AML-193 (cell line): ENCODE measurements around the gene ACAN.

Source experiments
- DNase-seq, 2 experiments: peaks; one replicate each; lab custom pipeline; 2025; lab: John Stamatoyannopoulos, UW

Gene ACAN

DNA sequence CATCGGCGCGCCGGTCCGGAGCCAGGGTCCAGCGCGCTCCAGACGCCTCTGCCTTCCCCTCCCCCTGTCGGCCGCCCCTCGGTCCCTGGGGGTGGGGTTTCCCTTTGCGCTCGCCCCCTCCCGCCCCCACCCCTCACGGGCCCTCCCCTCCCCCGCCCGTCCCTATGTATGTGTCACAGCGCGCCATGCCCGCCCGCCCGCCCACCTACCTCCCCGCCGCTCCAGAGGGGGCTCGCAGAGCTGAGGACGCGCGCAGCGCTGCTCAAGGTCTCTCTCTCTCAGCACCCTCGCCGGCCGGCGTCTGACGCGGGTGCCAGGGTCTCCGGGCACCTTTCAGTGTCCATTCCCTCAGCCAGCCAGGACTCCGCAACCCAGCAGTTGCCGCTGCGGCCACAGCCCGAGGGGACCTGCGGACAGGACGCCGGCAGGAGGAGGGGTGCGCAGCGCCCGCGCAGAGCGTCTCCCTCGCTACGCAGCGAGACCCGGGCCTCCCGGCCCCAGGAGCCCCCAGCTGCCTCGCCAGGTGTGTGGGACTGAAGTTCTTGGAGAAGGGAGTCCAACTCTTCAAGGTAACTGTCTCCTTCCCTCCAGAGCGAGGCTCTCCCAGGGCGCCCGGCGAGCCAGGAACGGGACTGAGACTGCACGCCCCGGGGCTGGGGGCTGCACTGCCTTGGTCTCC lies at the start of gene ACAN:
Gene ACAN (plus strand): TSS at position 196 of the 679 bp plus-strand sequence. CDS start 32,771 bp downstream, outside the sequence.
- DNase-seq, result no peak

DNA sequence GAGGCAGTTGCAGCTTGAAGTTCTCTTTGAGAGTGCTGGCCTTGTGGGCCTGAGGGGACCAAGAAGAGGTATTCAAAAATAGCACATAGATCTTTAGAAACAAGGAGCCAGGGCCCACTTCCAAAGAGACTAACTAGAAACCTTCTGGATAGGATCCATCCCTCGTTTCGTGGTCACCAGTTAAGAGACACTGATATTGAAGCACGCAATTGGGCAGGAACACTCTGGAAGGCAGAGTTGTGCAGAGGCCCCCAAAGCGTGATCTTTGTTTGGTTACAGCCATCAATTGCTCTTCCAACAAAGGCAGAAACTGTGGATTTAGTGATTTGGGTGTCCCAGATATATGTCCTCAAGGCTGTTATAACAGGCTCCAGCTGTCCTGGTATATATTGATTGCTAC lies 46.7 kb upstream of the ACAN start:
- DNase-seq, result no peak

DNA sequence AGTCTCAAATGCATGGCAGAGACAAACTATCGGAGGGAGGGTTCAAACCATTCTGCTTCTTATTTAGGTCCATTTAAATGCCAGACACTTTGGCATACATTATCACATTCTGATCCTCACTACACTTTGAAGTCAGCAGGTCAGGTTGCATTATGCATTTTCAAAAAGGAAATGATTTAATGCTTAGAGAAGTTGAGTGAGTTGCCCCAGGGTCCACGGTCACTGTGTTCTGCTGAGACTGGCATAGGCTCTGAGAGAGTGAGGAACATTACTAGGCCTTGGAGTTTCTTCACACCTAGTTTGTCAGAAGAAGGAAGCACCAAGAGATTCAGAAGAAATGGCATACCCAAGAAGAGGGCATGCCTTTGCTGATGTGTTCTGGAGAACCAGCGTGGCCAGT lies 46.3 kb upstream of the ACAN start:
- no peak for DNase-seq

DNA sequence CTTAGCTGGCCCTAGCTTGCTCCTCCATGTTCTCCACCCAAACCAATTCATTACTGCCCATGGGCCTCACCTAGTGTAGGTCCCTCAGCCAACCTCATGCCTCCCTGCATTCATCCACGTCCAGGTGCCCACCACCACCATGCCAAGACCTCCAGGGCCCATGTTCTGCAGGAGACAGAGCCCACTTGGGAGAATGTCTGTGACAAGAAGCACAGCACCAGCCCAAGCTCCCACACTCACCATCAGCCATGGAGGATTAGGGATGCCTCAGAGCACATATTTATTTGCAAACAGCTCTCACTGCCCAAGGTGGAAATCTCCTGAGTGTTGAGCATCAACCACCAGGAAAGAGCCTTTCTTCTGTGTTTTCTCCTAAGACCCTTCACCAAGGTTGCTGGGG lies 43.4 kb upstream of the ACAN start:
- no peak for DNase-seq

DNA sequence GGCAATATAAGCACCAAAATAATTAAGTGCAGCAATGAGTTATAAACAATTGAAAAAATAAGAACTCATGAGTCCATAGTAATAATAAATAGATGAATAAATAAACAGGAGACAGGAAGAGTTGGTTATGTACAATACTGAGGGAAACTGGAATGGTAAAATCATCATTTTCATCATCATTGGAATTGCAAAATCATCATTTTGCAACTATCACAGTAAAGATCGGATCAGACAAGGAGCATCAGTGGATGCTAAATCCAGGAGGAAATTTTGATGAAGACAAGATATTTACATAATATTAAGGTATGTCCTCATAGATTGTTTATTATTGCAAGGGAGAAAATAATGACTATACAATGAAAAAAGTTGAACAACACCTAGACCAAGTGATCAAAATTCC lies 38.8 kb upstream of the ACAN start:
- no peak for DNase-seq

DNA sequence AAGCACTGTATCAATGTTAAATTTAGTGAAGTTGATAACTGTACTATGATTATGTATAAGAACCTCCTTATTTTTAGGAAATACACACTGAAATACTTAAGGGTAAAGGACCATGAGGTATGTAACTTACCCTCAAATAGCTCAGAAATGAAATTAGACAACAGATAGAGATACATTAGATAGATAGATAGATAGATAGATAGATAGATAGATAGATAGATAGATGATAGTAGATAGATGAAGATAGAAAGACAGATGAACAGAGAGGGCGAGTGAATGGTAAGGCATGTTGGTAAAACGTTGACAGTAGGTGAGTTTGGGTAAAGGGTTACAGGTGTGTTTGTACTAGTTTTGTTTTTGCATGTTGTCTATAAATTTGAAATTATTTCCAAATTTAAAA lies 38.0 kb upstream of the ACAN start:
- no peak for DNase-seq

DNA sequence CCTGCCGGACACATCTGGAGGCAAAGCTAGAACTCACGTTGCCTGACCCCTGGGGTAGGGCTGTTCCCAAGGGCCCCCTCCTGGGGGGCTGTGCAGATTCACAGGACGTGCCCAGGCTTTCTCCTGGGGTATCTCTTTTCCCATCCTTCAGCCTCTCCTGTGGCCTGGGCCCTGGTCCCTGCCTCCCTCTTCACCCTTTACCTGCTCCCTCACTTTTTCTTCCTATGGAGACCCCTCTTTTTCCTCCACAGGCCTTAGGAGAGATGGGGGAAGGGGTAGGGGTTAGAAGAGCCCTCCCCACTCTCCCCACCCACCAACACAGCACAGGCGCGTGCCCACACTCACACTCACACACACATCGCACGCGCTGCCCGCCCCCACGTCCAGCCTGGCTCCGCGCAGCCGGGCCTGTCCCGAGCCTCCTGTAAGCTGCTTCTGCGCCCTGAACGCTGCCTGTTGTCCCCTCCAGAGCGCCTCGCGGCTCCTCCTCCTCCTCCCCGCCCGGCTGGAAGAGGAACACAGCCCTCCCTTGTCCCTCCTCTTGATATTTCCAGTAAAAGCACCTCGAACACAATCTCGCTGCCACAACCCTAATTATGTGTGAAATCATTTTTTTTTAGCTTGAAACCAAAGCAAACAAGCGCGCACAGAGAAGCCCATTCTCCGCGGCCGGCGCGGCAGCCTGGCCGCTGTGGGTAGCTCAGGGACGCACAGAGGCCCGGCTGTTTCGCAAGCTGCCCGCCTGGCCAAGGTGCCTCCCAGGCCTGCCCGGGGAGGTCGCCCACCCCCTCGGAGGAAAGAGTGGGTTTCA lies 33.9 kb upstream of the ACAN start:
- no peak for DNase-seq

DNA sequence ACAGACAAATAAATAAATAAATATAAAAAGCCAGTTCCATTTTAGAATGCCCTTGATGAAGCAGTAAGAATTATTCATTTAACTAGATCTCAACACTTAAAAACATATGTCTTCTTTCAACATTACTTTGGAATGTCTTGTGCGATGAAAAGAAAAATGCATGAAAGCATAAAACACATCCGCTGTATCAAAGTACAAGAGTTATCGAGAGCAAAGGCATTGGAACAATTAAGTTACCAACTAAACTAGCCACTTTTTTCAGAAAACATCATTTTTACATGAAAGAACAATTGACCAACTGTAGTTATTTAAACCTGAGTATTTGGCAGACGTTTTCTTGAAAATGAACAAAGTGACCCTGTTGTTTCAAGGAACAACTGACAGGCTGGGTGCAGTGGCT lies 27.5 kb upstream of the ACAN start:
- DNase-seq, result no peak

DNA sequence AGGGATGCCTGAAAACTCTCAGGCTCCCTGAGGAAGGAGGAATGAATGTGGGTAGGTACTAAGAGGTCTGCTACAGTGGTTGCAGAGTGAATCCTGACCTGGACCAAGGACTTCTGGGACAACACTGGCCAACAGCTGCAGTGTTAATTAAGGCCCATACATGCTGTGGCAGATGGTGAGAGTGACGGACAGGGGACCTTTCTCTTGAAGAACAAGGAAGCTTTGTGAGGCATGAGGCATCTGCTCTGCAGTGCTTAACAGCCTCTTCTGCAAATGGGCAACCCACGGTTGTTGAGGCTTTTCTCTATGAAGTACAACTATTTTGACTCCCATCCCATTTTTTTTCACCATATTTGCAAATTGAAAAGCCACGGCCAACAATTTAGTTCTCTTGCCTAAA lies 26.6 kb upstream of the ACAN start:
- no peak for DNase-seq

DNA sequence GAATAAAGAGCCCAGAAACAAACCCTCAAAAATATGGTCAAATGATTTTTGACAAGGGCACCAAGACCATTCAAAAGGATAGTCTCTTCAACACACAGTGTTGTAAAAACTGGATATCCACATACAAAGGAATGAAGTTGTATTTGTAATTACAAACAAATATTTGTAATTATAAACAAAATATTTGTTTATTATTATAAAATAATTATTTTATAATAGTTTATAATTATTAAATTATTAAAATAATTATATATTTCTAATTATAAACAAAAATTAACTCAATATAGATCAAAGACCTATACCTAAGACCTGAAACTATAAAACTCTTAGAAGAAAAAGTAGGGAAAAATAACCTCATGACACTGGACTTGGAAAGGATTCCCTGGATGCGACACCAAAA lies 23.3 kb upstream of the ACAN start:
- DNase-seq, result no peak

DNA sequence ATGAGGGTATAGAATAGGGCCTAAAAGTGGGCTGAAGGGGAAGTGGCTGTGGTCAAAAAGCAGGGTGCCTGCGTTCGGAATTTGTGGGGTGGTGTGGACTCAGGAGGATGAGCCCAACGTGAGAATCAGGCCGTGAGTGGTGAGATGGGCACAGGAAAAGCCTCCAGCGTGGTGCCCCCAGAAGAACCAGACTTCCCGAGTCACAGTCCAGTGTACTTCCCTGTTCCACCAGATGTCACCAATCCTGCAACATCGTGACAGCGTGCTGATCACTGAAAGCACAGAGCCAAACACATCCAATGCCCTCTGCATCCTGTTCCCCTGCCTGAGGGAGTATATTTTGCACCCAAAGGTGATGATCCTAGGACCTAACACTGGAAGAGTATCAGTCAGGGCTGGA lies 20.8 kb upstream of the ACAN start:
- no peak for DNase-seq

DNA sequence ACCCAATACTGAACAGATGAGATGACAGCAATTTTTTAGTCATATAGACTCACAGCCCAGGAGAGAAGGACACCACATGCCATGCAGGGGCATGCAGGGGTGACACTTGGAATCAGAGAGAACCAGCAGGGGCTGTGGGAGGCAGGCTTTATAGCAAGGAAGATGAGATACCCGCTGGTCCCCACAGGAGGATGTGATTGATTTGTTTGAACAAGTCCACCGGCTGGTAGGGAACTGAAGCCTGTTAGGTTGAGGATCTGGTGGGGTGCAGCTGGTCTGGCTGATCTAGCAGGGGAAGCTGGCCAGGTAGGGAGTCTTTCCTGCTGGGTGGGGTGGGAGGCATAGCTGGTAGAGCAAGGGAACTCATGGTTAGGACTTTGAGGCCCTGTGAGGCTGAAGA lies 18.0 kb upstream of the ACAN start:
- no peak for DNase-seq

DNA sequence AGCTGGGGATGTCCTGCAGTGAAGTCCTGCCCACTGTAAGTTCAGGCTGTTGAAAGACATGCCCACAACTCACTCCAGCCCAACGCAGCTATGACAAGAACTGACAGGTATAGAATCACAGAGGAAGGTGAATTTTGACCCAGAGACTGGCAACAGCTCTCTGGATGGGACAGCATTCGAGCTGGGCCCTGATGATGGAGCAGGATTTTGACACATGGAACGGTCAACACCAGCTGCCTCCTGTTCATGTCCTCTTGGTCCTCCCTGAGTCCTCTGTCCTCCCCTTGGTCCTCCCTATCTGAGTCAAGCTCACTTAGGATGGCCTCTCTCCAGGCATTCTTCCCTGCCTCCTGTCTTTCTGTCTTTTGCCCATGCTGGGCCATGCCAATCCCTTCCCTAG lies 15.2 kb upstream of the ACAN start:
- DNase-seq, result no peak

DNA sequence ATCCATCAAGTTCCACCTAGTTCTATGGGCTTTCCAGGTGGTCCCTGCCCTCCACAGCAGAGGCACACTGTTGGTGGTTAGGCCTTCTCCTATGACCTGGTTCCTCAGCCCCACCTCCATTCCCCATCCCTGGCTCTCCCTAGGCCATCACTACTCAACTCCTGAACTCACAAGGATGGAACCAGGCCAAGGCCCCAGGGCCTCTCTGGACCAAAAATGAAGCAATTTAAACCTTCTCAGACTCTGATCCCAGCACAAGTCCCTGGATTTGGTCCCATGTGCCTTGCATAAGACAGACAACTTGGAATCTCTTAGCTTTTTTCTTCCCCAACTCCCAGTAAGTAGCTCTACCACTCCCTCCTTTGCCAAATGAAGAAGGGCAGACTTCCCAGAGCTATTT lies 14.4 kb upstream of the ACAN start:
- no peak for DNase-seq

DNA sequence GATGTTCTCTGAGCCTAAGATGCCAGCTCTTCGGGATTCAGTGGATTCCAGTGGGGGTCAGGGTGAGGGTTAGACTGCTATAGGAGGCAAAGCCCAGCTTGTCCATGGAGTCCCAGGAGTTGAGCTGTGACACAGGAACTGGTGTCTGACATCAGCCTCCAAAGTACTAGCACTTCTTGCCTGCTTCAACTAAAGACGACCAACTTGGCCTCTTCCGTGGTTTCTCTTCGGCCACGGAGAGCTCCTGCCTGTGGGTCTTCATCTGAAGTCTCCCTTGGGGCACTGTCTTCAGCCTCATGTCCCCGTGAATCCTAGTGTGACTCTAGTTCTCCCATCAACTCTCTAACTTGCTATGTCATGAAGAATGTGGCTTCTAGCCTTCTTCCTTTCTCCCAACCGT lies 12.8 kb upstream of the ACAN start:
- DNase-seq, result no peak

DNA sequence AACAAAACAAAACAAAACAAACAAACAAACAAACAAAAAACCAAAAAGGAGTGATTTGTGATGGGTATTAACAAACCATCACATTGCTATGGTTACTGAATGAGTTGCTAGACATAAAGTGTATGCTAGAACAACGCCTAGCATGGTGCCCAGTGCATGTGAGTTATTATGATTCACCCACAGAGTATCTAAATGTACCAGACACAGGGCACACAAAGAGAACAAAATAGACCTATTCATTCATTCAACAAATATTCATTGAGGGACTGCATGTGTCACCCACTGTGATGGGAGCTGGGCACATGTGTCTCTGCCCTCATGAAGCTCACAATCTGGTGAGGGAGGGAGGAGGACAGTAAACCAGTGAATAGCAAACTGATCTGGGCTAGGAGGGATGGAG lies 11.6 kb upstream of the ACAN start:
- no peak for DNase-seq

DNA sequence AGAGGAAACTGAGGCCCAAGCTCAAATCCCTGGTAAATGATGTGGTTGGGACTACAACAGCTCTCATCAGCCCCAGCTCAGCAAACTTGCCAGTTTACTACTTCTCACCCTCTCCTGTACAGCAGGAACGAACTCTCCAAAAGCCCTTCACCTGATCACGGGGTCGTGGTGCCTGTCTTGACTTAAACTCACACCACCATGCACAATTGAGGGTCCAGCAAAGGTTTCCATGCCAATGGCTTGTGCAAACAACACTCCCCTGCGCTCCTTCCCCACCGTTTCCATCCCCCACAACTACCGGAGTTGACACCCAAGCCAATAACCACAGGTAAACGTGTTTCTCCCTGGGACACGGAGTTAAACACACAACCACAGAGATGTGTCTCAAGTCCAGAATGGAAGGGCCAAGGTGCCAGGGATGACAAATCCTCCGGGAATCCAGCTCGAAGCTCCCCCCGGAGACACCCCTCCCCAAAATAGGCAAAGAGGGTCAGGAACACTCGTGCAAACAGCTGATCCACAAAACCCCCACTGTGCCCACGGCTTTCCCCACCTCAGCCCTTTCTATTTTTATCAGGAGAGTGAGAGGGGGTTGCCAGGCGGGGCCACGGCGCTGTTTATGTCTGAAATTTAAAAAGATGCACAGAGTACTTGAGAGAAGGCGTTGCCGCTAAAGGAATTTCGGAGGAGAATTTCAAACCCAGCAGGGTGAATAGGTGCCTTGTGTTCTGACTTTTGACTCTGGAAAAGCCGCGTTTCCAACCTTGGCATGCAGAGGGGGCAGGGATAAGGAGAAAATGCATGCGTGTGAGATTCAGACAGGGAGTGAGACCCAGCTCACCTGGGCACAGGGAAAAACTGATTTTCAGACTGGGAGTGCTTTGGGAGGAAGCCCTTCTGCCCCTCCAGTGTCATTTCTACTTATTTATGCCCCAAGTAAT lies 10.6 kb upstream of the ACAN start:
- DNase-seq, result no peak

DNA sequence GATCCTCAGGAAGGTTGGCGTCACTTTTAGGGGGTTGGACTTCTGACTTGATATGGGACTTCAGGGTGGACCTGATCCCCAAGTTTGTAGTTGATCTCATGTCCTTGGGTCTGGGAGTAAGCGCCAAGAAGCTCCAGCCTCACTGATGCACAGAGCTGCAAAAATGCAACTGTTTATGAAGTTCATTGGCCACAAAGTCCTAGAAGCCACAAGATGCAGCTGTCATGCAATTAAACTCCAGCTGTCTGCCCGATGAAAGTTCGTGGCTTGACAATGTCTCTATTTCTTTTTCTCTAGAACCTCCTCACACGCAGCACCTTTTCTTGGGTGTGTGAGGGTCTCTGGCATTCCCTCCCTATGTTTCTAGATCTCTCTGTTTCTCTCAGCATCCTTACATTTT lies 9.2 kb upstream of the ACAN start:
- DNase-seq, result no peak

DNA sequence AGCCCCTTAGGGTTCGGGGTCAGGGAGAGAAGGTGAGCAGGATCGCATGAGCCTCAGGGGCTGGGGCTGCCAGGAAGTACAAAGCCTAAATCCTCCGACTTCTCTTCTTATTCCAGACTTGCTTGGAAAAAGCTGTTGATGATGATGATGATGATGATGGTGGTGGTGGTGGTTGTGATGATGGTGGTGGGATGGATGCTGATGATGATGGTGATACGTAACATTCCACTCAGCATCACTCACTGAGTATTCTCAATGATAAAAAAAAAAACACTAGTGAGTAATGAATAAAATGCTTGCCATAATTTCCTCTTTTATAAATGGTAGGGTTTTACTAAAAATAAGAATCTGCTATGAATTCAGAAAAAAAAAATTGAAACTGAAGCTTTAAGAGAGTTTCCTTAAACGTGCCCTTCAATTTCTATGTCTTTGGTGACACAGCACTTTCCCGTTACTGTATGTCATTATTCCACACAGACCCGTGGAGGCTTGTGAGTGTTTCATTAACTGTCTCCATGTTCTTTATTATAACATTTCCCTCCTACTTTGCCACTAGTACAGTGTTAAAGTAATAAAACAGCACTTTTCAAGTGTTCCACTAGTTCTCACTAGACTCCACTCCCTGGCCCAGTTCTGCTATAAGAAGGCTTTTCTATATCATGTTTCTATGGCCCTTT lies 5.4 kb upstream of the ACAN start:
- DNase-seq, result no peak

DNA sequence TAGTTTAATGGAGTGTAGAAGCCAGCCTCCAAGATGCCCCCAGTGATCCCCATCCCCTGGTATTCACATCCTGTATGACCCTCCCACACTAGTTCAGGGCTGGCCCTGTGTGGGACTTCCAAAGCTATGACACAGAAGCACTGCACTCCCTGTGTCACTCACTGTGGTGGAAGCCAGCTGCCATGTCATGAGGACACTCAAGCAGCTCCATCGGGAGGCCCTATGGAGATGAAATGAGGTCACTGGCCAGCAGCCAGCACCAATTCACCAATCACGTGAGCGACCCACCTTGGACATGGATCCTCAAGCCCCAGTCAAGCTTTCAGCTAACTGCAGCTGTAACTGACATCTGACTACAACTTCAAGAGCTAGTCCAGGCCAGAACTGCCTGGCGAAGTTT lies 3.9 kb upstream of the ACAN start:
- no peak for DNase-seq

DNA sequence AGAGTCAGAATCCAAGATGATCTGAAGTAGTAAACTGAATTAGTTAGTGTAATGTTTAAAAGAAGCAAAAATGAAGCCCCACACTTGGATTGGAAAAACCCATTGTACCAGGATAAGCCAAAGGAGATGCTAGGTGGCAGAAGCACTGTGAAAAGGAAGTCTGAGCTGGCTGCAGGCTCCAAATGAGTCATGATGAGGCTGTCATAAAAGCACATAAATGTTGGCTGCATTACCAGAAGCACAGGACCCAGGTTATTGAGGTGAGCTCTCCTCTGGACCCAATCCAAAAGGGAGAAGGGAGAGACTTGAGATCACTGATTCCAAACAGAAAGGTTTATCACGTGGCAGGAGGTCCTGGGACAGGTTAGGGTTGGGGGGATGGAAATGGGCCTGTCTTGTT lies 3.2 kb upstream of the ACAN start:
- no peak for DNase-seq

DNA sequence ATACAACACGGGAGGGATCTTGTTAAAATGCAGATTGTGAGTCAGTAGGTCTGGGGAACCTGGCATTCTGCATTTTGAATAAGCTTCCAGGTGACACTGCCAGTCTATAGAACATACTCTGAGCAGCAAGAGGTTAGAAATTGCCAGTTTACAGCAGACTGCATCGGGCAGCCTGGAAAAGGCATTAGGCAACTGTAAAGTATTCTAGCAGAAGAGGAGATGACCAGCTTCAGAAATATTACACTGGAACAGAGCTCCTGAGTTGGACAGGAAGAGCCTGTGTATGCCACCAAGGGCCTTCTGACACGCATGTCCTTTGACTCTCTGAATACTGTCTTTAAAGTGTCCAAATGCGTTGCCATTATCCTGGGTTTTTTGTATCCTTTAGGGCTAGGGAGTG lies 2.5 kb upstream of the ACAN start:
- no peak for DNase-seq
